Erythroblast (primary cell): ENCODE data around the gene LILRB5.
"Not testable (repeated sequence)": the region's sequence is repeated elsewhere in the genome, so short reads cannot be mapped to it uniquely, and the experiment has no call there.

Source experiments
- DNase-seq, 2 experiments: peaks; one replicate each; lab custom pipeline; 2025; lab: John Stamatoyannopoulos, UW
- GATA1 ChIP-seq: IDR thresholded peaks from 2 replicates; pipeline ENCODE4 v1.6.1; 2011; ENCODE audit warnings: low read depth, mild to moderate bottlenecking, control low read depth, low read length, moderate library complexity
- POLR2A ChIP-seq: IDR thresholded peaks from 2 replicates; pipeline ENCODE4 v1.6.1; 2011; ENCODE audit warnings: mild to moderate bottlenecking, low read length

Gene LILRB5

GRCh38 chr19:54233941-54234340 lies 23.1 kb downstream of the LILRB5 start:
- no peak for DNase-seq

GRCh38 chr19:54231077-54231931 lies 25.8 kb downstream of the LILRB5 start:
- TF ChIP-seq POLR2A (no peak), GATA1 (no peak)
- DNase-seq: peak; percentile 86 to 94

More at GRCh38 chr19:54233941-54234340, 23.1 kb downstream of the LILRB5 start:
- TF ChIP-seq POLR2A (no peak), GATA1 (no peak)

GRCh38 chr19:54230031-54230430 lies 27.0 kb downstream of the LILRB5 start:
- DNase-seq: no peak
- TF ChIP-seq GATA1: no peak
- TF ChIP-seq POLR2A: no peak

- no peak for DNase-seq
- TF ChIP-seq POLR2A (no peak), GATA1 (no peak)
These were observed 27.9 kb downstream of the LILRB5 start for GRCh38 chr19:54229146-54229545.

GRCh38 chr19:54224619-54225018 lies 32.5 kb downstream of the LILRB5 start:
- not testable (repeated sequence) for DNase-seq

GRCh38 chr19:54223937-54224281 lies 33.2 kb downstream of the LILRB5 start:
- DNase-seq: not testable (repeated sequence)

GRCh38 chr19:54223277-54223936 lies 33.7 kb downstream of the LILRB5 start:
- not testable (repeated sequence) for DNase-seq

GRCh38 chr19:54222474-54223276 lies 34.4 kb downstream of the LILRB5 start, which contains the start of gene LILRB3:
Gene LILRB3 (minus strand): TSS chr19:54223007. CDS start chr19:54222976, 31 bp downstream.
- DNase-seq: not testable (repeated sequence)

GRCh38 chr19:54221947-54222346 lies 35.1 kb downstream of the LILRB5 start:
- DNase-seq: not testable (repeated sequence)

GRCh38 chr19:54219702-54220101 lies 37.4 kb downstream of the LILRB5 start:
- DNase-seq: not testable (repeated sequence)

GRCh38 chr19:54218960-54219661 lies 38.0 kb downstream of the LILRB5 start:
- TF ChIP-seq POLR2A (no peak), GATA1 (no peak)
- no peak for DNase-seq

GRCh38 chr19:54218259-54218658 lies 38.8 kb downstream of the LILRB5 start:
- TF ChIP-seq GATA1 (no peak), POLR2A (no peak)
- DNase-seq: no peak

- DNase-seq: not testable (repeated sequence)
These were observed 39.4 kb downstream of the LILRB5 start for GRCh38 chr19:54217517-54218247.

- no peak for DNase-seq
- TF ChIP-seq GATA1 (no peak), POLR2A (no peak)
These were observed 40.2 kb downstream of the LILRB5 start for GRCh38 chr19:54216869-54217268.

GRCh38 chr19:54214734-54215133 lies 42.3 kb downstream of the LILRB5 start:
- not testable (repeated sequence) for DNase-seq

GRCh38 chr19:54214217-54214616 lies 42.9 kb downstream of the LILRB5 start:
- not testable (repeated sequence) for DNase-seq
